K562 (cell line): Measurements from ENCODE around the gene ANKS4B. TPM values are rescaled to one million over a fixed set of nuclear protein-coding genes. Genes with fewer than 3 reads are reported as not detected.

Experiments used
- CGGBP1 ChIP-seq: fragments of 250-450 bp; sonication (Bioruptor Pico); IDR thresholded peaks from 2 replicates; pipeline ENCODE4 v1.9.0; 2021; ENCODE audit warnings: mild to moderate bottlenecking
- FOXO4 ChIP-seq: fragments of 450-650 bp; formaldehyde crosslinking; IDR thresholded peaks from 2 replicates; pipeline ENCODE4 v1.4.0; 2020; ENCODE audit warnings: mild to moderate bottlenecking, moderate library complexity
- HMGN3 ChIP-seq: IDR thresholded peaks from 2 replicates; pipeline ENCODE4 v1.6.1; 2011; ENCODE audit warnings: borderline replicate concordance, low read depth, mild to moderate bottlenecking, mixed read lengths, low read length; ENCODE audit not compliant: insufficient read length; ENCODE audit errors: extremely low read depth
- HNRNPLL ChIP-seq: fragments of 200-400 bp; formaldehyde crosslinking; IDR thresholded peaks from 2 replicates; pipeline ENCODE4 v1.6.1; 2017; ENCODE audit warnings: low read length, low read depth, mild to moderate bottlenecking; ENCODE audit not compliant: poor library complexity, severe bottlenecking
- KDM4B ChIP-seq, 2 experiments: fragments of 450-650 bp in 1 of 2; sonication (generic) in 1 of 2; IDR thresholded peaks; 2 replicates each; pipeline ENCODE4 v1.6.1; 2016 to 2017; ENCODE audit warnings: borderline replicate concordance in 2 of 2, antibody characterized with exemption in 1 of 2, low read depth in 1 of 2, mild to moderate bottlenecking in 1 of 2
- MAFG ChIP-seq: fragments of 450-650 bp; conservative IDR thresholded peaks from 2 replicates; pipeline ENCODE4 v1.6.1; 2016; ENCODE audit warnings: missing genetic modification characterization, missing compliant biosample characterization
- NKRF ChIP-seq: fragments of 450-650 bp; IDR thresholded peaks from 2 replicates; pipeline ENCODE4 v1.6.1; 2016; ENCODE audit warnings: borderline replicate concordance
- NR1H2 ChIP-seq: sonication (generic); formaldehyde crosslinking; IDR thresholded peaks from 2 replicates; pipeline ENCODE4 v1.4.0; 2020; ENCODE audit warnings: mild to moderate bottlenecking, missing genetic modification reagents
- PCBP2 ChIP-seq: fragments of 200-400 bp; formaldehyde crosslinking; IDR thresholded peaks from 2 replicates; pipeline ENCODE4 v1.6.1; 2018; ENCODE audit warnings: low read length, low read depth, mild to moderate bottlenecking, moderate library complexity; ENCODE audit not compliant: poor library complexity, severe bottlenecking
- PHB ChIP-seq: fragments of 250-450 bp; sonication (Bioruptor Pico); IDR thresholded peaks from 2 replicates; pipeline ENCODE4 v1.5.0; 2021
- PML ChIP-seq: IDR thresholded peaks from 2 replicates; pipeline ENCODE4 v1.6.1; 2012; ENCODE audit warnings: low read length, inconsistent platforms
- RBM25 ChIP-seq: fragments of 200-400 bp; formaldehyde crosslinking; IDR thresholded peaks from 2 replicates; pipeline ENCODE4 v1.6.1; 2018; ENCODE audit warnings: low read length, low read depth, moderate library complexity; ENCODE audit not compliant: severe bottlenecking
- SIX5 ChIP-seq, 2 experiments: IDR thresholded peaks; 2 replicates each; pipeline ENCODE4 v1.6.1; 2011; ENCODE audit warnings: low read length in 2 of 2, borderline replicate concordance in 1 of 2, low read depth in 1 of 2, mild to moderate bottlenecking in 1 of 2, moderate library complexity in 1 of 2; ENCODE audit not compliant: insufficient read depth in 1 of 2
- SRSF3 ChIP-seq: fragments of 200-400 bp; formaldehyde crosslinking; IDR thresholded peaks from 2 replicates; pipeline ENCODE4 v1.6.1; 2016; ENCODE audit warnings: mild to moderate bottlenecking, low read length, moderate library complexity; ENCODE audit not compliant: insufficient read depth
- TEAD4 ChIP-seq, 2 experiments: sonication (generic) in 1 of 2; formaldehyde crosslinking in 1 of 2; IDR thresholded peaks; 2 replicates each; pipeline versions ENCODE4 v1.6.1 to v1.8.0; 2012 to 2022; ENCODE audit warnings: borderline replicate concordance in 1 of 2, inconsistent platforms in 1 of 2, low read length in 1 of 2, mild to moderate bottlenecking in 1 of 2, missing genetic modification reagents in 1 of 2
- ZBTB8A ChIP-seq: fragments of 450-650 bp; IDR thresholded peaks from 2 replicates; pipeline ENCODE4 v1.6.1; 2018; ENCODE audit warnings: mild to moderate bottlenecking, moderate library complexity; ENCODE audit not compliant: partially characterized antibody
- ZNF408 ChIP-seq: fragments of 250-450 bp; sonication (Bioruptor Pico); IDR thresholded peaks from 2 replicates; pipeline ENCODE4 v1.4.0; 2020; ENCODE audit warnings: low read depth, mild to moderate bottlenecking, moderate library complexity
- polyA plus RNA-seq, 8 experiments: library from polyadenylated mRNA; depleted of rRNA in 4 of 8; stranded (reverse) in 5 of 8; unstranded in 3 of 8; fragments of >200 nt; fragmentation: Nextera tagmentation in 2 of 8; fragmentation: Illumina TruSeq in 1 of 8; extraction: Ambion mirVana in 2 of 8; extraction: Trizol in 1 of 8; gene quantifications; 2 replicates each; pipeline versions ENCODE4 v1.2.1 to v1.2.3, GENCODE V29; 2011 to 2014; ENCODE audit warnings: inconsistent platforms in 1 of 8, missing spikeins in 1 of 8
- total RNA-seq, 7 experiments: library from RNA; depleted of rRNA in 6 of 7; stranded (reverse); fragments of >200 nt in 6 of 7; fragmentation: Illumina TruSeq in 2 of 7; extraction: Trizol in 2 of 7; gene quantifications; 2 replicates each; pipeline versions ENCODE4 v1.2.1 to v1.2.3, GENCODE V29; 2011 to 2021; ENCODE audit warnings: low replicate concordance in 1 of 7
- TF ChIP-seq, protein P1 (sequence below), 2 experiments: fragments of 450-650 bp in 1 of 2; sonication (generic) in 1 of 2; formaldehyde crosslinking in 1 of 2; IDR thresholded peaks in 1 of 2; conservative IDR thresholded peaks in 1 of 2; 2 replicates each; pipeline versions ENCODE4 v1.6.1 to v1.8.1; 2016 to 2023; ENCODE audit warnings: mild to moderate bottlenecking in 2 of 2, moderate library complexity in 2 of 2, inconsistent platforms in 1 of 2, missing genetic modification reagents in 1 of 2
- TF ChIP-seq, protein P2 (sequence below): fragments of 450-650 bp; IDR thresholded peaks from one replicate; pipeline ENCODE4 v1.6.1; 2018; ENCODE audit warnings: mild to moderate bottlenecking, moderate library complexity; ENCODE audit not compliant: partially characterized antibody

Gene ANKS4B
- total and polyA plus RNA-seq, 9 of the 15 experiments (the other 6 are each of a cell fraction or from before 2014, with no cell fraction given) = not detected

DNA sequence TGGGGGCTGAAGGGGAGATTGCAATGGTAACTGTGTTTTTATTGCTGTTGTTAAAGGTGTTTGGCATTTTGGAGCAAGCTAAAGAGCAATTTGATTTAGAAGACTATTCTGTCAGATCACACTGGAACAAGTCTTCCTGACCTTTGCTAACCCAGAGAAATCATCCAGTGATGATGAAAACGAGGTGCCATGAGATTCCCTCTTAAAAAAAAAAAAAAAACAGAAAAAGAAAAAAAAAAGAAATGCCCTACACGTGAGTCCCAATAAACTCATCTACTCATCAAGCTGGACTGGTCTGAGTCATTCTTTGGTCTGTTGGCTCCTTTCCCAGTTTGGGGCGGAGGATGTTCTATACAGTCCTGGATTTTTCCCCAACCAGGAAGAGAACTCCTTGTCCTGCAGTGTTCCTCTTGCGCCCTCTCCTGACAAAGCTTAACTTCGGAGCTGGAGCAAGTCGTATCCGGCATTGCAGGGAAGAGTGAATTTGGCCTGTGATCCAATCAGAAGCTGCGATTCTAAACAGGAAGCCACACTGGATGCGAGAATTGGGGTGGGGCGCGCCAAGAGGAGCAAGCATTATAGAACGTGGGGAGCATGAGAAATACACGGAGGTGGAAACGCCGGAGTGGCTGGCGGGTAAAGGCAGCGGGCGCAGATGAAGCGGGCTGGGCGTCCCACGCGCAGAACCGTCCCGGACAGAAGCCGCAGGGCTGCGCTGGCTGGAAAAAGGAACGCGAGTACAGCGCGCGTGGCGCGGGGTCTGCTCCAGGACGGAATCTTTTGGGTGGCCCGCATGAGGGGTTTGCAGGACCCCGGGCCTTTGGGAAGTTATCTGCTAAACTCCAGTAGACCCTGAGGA is 67.0 kb downstream of the ANKS4B start (continued):
- TF ChIP-seq, protein P1, sequence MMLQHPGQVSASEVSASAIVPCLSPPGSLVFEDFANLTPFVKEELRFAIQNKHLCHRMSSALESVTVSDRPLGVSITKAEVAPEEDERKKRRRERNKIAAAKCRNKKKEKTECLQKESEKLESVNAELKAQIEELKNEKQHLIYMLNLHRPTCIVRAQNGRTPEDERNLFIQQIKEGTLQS (IDR thresholded peaks at IDR 0.05) = peak; percentile 94
- TF ChIP-seq, protein P1 (CRISPR knock-in tag; conservative IDR thresholded peaks at IDR 0.05) = peak; percentile 92
- no peak for TF ChIP-seq PML
- TF ChIP-seq FOXO4 = no peak
- TF ChIP-seq ZBTB8A = no peak
- TF ChIP-seq KDM4B (IDR thresholded peaks at IDR 0.05; ENCODE audit: borderline replicate concordance in 2 of 2, low read depth in 1 of 2) = no peak
- TF ChIP-seq PHB (CRISPR knock-in tag) = no peak
- peak; percentile 71 for TF ChIP-seq MAFG (tag)
- no peak for TF ChIP-seq NR1H2 (CRISPR knock-in tag)
- TF ChIP-seq TEAD4 (IDR thresholded peaks at IDR 0.05; ENCODE audit: low read length) = peak; percentile 45
- TF ChIP-seq TEAD4 (CRISPR knock-in tag; IDR thresholded peaks at IDR 0.05; ENCODE audit: borderline replicate concordance) = no peak
- no peak for TF ChIP-seq NKRF
- TF ChIP-seq HNRNPLL = no peak
- TF ChIP-seq CGGBP1 = no peak
- no peak for TF ChIP-seq PCBP2
- no peak for TF ChIP-seq HMGN3
- TF ChIP-seq SIX5 (IDR thresholded peaks at IDR 0.05; ENCODE audit: borderline replicate concordance in 1 of 2, insufficient read depth in 1 of 2, low read depth in 1 of 2, low read length in 2 of 2) = no peak
- TF ChIP-seq, protein P2, sequence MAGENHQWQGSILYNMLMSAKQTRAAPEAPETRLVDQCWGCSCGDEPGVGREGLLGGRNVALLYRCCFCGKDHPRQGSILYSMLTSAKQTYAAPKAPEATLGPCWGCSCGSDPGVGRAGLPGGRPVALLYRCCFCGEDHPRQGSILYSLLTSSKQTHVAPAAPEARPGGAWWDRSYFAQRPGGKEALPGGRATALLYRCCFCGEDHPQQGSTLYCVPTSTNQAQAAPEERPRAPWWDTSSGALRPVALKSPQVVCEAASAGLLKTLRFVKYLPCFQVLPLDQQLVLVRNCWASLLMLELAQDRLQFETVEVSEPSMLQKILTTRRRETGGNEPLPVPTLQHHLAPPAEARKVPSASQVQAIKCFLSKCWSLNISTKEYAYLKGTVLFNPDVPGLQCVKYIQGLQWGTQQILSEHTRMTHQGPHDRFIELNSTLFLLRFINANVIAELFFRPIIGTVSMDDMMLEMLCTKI = no peak
- no peak for TF ChIP-seq RBM25
- TF ChIP-seq ZNF408 = no peak
- TF ChIP-seq SRSF3 = no peak
